Psoas muscle (tissue), 8 donors: ENCODE results near the gene STARD5. TPM values are rescaled to one million over a fixed set of nuclear protein-coding genes. Genes with fewer than 3 reads are reported as not detected.

Source experiments
- ATAC-seq, 4 donors: fragments of 200-7000 bp; cut with Tn5 transposase; one replicate each; pipeline ENCODE4 v1.9.1; 2020; ENCODE audit warnings: moderate library complexity in 3 of 4, mild to moderate bottlenecking in 2 of 4
- DNase-seq, 2 donors: peaks; one replicate each; pipeline ENCODE4 v3.0.0-alpha.2; 2020
- H3K27ac ChIP-seq: fragments of 200-600 bp; one replicate; pipeline ENCODE4 v1.8.0; 2022
- H3K27me3 ChIP-seq, 3 donors: fragments of 200-600 bp in 1 of 3; one replicate each; pipeline versions ENCODE4 v1.6.1 to v1.8.0; 2013 to 2022; ENCODE audit warnings: low read length in 2 of 3, mild to moderate bottlenecking in 2 of 3, moderate library complexity in 1 of 3; ENCODE audit not compliant: insufficient read depth in 3 of 3
- H3K36me3 ChIP-seq, 2 donors: fragments of 200-600 bp in 1 of 2; one replicate each; pipeline versions ENCODE4 v1.6.1 to v1.8.0; 2013 to 2022; ENCODE audit warnings: low read depth in 1 of 2, mild to moderate bottlenecking in 1 of 2, moderate library complexity in 1 of 2; ENCODE audit not compliant: insufficient read depth in 1 of 2
- H3K4me1 ChIP-seq: fragments of 200-600 bp; one replicate; pipeline ENCODE4 v1.8.0; 2022
- H3K4me3 ChIP-seq: fragments of 200-600 bp; one replicate; pipeline ENCODE4 v1.8.0; 2022; ENCODE audit warnings: mild to moderate bottlenecking
- H3K9me3 ChIP-seq: fragments of 200-600 bp; one replicate; pipeline ENCODE4 v1.8.0; 2022
- WGBS, 3 donors: extraction: QIAGEN DNeasy Blood & Tissue Kit; methylation state at CpG; one replicate each; pipeline versions ENCODE4 v1.1.6 to v1.1.7; 2013; 5-methylcytosine and 5-hydroxymethylcytosine counted together
- intact Hi-C, 2 donors: fragments of 100-400 bp; cut with DNase I; formaldehyde crosslinking; loops; one replicate each; pipeline versions ENCODE4 v1.11.0 to v1.14.2; 2022
- polyA plus RNA-seq, 3 donors: library from polyadenylated mRNA; stranded (reverse); fragments of 200-250 nt; gene quantifications; one replicate each; pipeline ENCODE4 v1.2.3, GENCODE V29; 2013
- total RNA-seq, 4 donors: library from RNA; stranded (reverse); fragmentation: NEBNext Ultra II Directional in 2 of 4; extraction: Animal tissue kit (Norgen Biotek cat#: 25700) in 2 of 4; gene quantifications; one replicate each; pipeline versions ENCODE4 v1.2.1 to v1.2.4, GENCODE V29; 2021 to 2023
- TF ChIP-seq, protein P1 (sequence below): fragments of 200-600 bp; IDR thresholded peaks from one replicate; pipeline ENCODE4 v1.8.0; 2022; ENCODE audit warnings: antibody characterized with exemption
- donor health status: healthy with polysubstance abuse.
- donor health status: DM: no; HTN: no; CAD: no; lungs with moderate emphysema.
- donor health status: Bipolar disorder and iron deficiency.
- donor health status: healthy.
- donor health status: DM: yes; HTN: yes; CAD: no.
- donor health status: DM: no; HTN: no; CAD: no.
- donor health status: DM: no; HTN: no; CAD: no.
- donor health status: DM: yes; HTN: yes; CAD: no.

STARD5 gene
- total and polyA plus RNA-seq, 7 donors: 0.25 to 1.9 (median 0.64) TPM

DNA sequence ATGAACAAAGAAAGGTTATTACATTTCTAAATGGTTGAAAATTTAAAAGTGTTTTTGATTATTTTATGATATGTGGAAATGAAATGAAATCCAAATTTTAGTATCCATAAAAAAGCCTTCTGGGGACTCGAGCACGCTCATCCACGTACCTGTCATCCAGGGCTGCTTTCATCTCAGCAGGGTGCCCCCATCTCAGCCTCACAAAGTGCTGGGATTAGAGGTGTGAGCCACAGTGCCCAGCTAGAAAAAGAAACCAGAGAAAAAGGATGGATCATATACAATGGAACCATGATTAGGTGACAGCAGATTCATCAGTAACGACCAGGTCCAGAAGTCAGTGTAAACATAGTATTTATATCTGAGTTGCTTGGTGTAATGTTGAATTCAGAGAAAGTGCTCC, 49.7 kb downstream of the STARD5 start:
- H3K9me3 ChIP-seq: no peaks in the 10 kb centered on the region
- H3K36me3 ChIP-seq: no peaks in the 10 kb centered on the region
- no peak overlapping the region for H3K27ac ChIP-seq
- H3K4me1 ChIP-seq: no peaks in the 10 kb centered on the region
- TF ChIP-seq, protein P1, sequence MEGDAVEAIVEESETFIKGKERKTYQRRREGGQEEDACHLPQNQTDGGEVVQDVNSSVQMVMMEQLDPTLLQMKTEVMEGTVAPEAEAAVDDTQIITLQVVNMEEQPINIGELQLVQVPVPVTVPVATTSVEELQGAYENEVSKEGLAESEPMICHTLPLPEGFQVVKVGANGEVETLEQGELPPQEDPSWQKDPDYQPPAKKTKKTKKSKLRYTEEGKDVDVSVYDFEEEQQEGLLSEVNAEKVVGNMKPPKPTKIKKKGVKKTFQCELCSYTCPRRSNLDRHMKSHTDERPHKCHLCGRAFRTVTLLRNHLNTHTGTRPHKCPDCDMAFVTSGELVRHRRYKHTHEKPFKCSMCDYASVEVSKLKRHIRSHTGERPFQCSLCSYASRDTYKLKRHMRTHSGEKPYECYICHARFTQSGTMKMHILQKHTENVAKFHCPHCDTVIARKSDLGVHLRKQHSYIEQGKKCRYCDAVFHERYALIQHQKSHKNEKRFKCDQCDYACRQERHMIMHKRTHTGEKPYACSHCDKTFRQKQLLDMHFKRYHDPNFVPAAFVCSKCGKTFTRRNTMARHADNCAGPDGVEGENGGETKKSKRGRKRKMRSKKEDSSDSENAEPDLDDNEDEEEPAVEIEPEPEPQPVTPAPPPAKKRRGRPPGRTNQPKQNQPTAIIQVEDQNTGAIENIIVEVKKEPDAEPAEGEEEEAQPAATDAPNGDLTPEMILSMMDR: no peak
- intact Hi-C loops: loop anchor here (5.0 to 10.0 kb wide), 2 partner anchors 118 to 201 kb away; no protein-coding TSS in a partner anchor
- no peak for DNase-seq
- 84 to 86% (median 84%) methylated on average over 4 of the region's 4 CpGs for WGBS, 3 donors
- H3K4me3 ChIP-seq: no peak overlapping the region
- H3K27me3 ChIP-seq: no peaks in the 10 kb centered on the region
- no peak for ATAC-seq

DNA sequence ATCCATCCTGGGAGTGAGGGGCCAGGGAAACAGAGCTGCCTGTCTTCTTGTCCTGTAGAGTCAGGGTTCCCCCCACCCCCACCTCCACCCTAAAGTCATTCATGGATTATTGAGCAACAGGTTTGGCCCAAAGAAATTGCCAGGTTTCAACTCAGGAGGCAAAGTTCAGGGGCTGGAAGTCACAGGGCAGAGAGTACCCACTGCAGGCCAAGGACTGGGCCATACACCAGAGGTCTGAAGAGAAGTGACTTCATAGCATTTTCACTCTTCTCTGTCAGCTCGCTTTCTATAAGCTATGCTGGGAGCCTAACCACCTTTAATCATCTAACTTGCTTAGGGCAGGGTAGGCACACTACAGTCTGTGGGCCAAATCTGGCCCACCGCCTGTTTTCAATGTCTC, 50.1 kb downstream of the STARD5 start:
- no peaks in the 10 kb centered on the region for H3K27me3 ChIP-seq
- TF ChIP-seq, protein P1: no peak
- intact Hi-C loops: loop anchor here (5.0 to 10.0 kb wide), 2 partner anchors 118 to 201 kb away; no protein-coding TSS in a partner anchor
- no peaks in the 10 kb centered on the region for H3K36me3 ChIP-seq
- ATAC-seq (no peak), DNase-seq (no peak)
- H3K4me1 ChIP-seq: no peaks in the 10 kb centered on the region
- H3K27ac ChIP-seq: no peak overlapping the region
- H3K9me3 ChIP-seq: no peaks in the 10 kb centered on the region
- 95 to 97% (median 95%) methylated on average over 2 of the region's 2 CpGs for WGBS, 3 donors
- H3K4me3 ChIP-seq: no peak overlapping the region

DNA sequence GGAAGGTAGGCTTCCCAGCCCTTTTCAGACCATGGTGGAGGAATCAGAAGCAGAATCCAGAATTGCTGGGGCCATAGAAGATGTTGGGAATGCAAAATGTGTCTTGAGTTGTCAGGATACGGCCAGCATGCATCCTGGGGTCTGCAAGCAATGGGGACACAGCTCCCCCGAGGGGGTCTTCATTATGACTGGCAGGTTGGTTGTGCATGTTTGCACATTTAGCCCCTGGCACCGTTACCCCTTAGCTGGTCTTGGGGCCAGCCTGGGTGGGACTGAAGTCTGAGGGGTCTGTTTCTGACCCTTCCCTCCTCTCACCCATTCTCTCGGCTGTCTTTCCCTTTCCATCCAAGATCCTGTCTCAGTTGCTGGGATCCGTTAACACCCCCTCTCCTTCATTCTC, 50.7 kb downstream of the STARD5 start:
- Histone ChIP-seq H3K27me3 (no peaks in the 10 kb centered on the region), H3K9me3 (no peaks in the 10 kb centered on the region), H3K4me1 (no peaks in the 10 kb centered on the region), H3K27ac (no peak overlapping the region), H3K36me3 (no peaks in the 10 kb centered on the region), H3K4me3 (no peak overlapping the region)
- DNase-seq: no peak
- intact Hi-C loops: loop anchor here (5.0 to 10.0 kb wide), 2 partner anchors 119 to 202 kb away; no protein-coding TSS in a partner anchor
- WGBS, 3 donors: 90 to 95% (median 92%) methylated on average over 5 of the region's 5 CpGs
- TF ChIP-seq, protein P1: no peak
- ATAC-seq: no peak

DNA sequence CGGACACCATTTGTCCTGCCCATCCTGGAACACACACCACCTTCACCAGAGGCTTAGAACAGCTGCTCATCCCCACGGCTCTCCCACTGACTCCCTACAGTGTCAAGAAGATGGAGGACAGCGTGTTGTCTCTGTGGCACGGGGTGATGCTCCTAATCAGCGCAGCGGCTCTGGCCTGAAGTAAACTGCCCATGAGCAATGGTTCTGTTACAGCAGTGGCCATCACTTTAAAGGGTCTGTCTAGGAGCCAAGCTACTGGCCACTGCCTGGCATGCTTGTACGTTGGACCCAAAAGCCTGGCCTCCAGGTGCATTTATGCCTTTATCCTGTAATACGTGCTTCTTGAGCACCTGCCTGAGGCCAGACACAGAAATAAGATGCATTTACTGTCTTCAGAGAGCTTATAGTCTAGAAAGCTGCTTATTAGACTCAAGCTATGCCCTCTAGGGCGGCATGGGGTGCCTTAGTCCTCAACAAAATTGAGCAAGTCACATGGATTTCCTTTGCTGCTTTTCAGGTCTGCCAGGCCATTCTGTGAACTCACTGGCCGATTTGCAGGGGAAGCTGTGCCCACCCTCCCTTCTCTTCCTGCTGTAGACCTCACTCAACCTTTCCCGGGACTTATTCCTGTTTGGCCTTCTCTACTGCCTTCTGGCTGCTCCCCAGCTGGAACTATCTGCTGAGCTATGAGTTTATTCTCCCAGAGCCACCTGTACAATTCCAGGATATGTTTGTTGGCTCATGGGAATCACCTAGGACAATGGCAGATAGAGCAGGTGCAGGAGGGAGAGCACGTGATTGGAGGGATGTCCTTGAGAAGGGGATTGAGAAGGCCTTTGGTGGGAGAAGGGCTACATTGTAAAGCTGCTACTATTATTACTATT, 51.9 kb downstream of the STARD5 start:
- no peak for ATAC-seq
- WGBS, 3 donors: 67 to 78% (median 75%) methylated on average over 12 of the region's 12 CpGs

More for the DNA sequence above, 51.9 kb downstream of the STARD5 start:
- DNase-seq: no peak
- H3K4me1 ChIP-seq: no peaks in the 10 kb centered on the region
- no peak overlapping the region for H3K27ac ChIP-seq
- H3K27me3 ChIP-seq: no peaks in the 10 kb centered on the region
- H3K9me3 ChIP-seq: no peaks in the 10 kb centered on the region
- H3K4me3 ChIP-seq: no peak overlapping the region
- TF ChIP-seq, protein P1: no peak
- H3K36me3 ChIP-seq: no peaks in the 10 kb centered on the region
- intact Hi-C loops: loop anchor here (5.0 to 10.0 kb wide), 2 partner anchors 120 to 203 kb away; no protein-coding TSS in a partner anchor
